GM23248 (cell line): ENCODE data around the gene TTC28.

Experiments used
- EZH2 ChIP-seq: fragments of 200-600 bp; sonication (generic); IDR thresholded peaks from 2 replicates; pipeline ENCODE4 v1.6.1; 2018; ENCODE audit warnings: antibody characterized with exemption, mild to moderate bottlenecking; ENCODE audit not compliant: insufficient read depth, poor library complexity, severe bottlenecking
- EZH2phosphoT487 ChIP-seq: fragments of 200-600 bp; sonication (generic); IDR thresholded peaks from 2 replicates; pipeline ENCODE4 v1.6.1; 2018; ENCODE audit warnings: antibody characterized with exemption, moderate library complexity, mild to moderate bottlenecking, low read depth; ENCODE audit not compliant: insufficient read depth

DNA sequence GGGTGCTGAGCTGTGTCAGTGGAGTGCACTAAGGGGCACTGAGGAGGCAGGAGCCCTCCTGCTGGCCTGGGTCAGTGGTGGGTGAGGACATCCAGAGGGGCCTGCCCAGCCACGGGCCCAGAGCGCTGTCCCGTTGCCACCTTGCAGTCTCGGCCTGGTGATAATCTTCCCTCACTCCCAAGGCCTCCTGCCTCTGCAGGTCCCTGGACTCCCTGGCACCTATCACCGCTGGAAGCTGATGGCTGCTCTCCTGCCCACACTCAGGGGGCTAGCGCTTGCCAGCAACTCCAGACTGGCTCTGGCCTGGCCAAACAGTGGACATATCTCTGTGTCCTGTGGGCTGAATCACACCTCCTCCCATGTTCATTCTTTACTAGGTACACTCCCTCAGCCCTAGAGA is 674.1 kb downstream of the TTC28 start:
- TF ChIP-seq EZH2 (no peak), EZH2phosphoT487 (no peak)
